ENCODE data around the gene ACVR1B.

Gene ACVR1B

GRCh38 chr12:51951199-51951842 lies at the start of gene ACVR1B:
ACVR1B (plus strand) TSS chr12:51951699; CDS start chr12:51951744, 45 bp downstream.
- DNase-seq (ENCODE audit: low read depth in 3 of 3) = peak; percentile 79 to 86 (median 85)

GRCh38 chr12:51901881-51902280 lies 49.6 kb upstream of the ACVR1B start:
- no peak for DNase-seq (ENCODE audit: low read depth in 3 of 3)

DNA sequence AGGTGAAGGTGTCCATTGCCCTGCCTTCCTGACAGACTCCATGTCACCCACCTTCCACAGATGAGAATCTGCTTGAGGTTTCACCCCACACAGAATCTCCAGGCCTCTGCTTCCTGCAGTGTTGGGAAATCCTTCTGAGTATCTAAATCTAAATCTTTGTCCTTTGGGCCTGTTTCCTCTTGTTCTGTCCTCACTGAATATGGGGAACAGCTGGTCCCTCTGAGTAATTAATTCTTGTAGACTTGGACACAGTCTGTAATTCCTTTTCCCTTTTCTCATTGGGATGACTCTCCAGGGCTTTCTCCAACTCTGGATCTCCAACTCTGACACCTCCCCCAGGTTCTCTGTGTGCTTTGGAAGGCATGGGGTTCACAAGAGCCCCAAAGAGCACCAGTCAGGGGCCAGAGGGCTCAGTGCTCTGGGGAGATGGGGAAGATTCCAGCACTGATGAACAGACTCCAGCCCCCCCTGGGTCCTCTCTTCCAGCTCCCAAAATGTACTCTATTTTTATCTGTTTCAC lies 46.5 kb upstream of the ACVR1B start:
- no peak for DNase-seq (ENCODE audit: low read depth in 3 of 3)

GRCh38 chr12:51905471-51906429 lies 45.7 kb upstream of the ACVR1B start:
- DNase-seq (ENCODE audit: low read depth in 3 of 3) = no peak

DNA sequence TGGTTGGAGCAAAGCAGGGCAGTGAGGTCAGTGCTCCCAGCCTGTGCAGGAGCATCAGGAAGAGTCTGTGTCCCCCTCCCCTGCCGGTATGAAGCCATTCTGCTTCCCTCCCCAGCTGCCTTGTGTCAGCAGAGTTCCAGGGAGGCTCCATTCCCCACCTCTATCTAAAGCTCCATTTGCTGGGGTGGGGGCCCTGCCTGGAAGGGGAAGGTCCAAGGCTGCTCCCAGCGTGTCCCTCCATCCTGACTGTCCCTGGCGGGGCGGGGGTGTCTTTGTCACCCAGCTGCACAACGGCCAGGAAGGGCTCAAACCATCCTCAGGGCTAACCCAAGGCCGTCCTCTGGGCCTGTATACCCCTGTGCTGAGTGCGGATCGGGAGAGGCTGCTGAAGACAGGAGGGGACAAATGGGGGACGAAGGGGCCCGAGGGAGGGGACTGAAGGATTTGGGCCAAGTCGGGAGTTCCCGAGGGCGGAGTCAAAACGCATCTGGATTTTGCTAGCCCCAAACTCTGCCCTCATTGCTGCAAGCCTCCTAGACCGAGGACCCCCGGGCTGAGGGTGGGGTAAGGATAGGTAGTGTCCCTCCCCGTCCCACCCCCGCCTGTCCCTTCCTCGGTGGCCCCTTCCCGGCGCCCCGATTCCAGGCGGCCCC lies 44.9 kb upstream of the ACVR1B start:
- DNase-seq (ENCODE audit: low read depth in 3 of 3) = no peak

GRCh38 chr12:51907083-51907855 lies 44.2 kb upstream of the ACVR1B start, which contains the start of gene ACVRL1:
ACVRL1 (plus strand) TSS chr12:51907504; CDS start chr12:51912475, 4,971 bp downstream.
- no peak for DNase-seq (ENCODE audit: low read depth in 3 of 3)

- no peak for DNase-seq (ENCODE audit: low read depth in 3 of 3)
Observed at GRCh38 chr12:51907856-51908425, 43.6 kb upstream of the ACVR1B start.

GRCh38 chr12:51908876-51909592 lies 42.5 kb upstream of the ACVR1B start:
- no peak for DNase-seq (ENCODE audit: low read depth in 3 of 3)

- DNase-seq (ENCODE audit: low read depth in 3 of 3) = no peak
Observed at GRCh38 chr12:51910168-51910567, 41.3 kb upstream of the ACVR1B start.

DNA sequence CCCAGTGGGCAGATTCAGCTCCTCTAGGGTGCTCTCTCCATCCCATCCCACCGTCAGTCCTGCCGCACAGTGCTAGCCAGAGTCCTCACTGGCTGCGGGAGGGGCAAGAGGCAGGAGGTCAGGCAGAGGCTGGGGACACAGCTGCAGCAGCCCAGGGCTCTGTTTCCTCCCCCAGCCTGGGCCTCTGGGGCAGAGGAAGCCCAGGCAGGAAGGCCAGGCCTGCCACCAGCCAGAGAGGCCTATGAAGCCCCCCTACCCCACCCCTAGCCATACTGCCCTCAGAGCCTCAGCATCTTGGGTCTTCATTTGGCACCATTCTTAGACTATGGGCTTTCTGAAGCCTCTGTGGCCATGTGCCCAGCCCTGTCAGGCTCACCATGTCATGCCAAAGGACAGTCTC lies 40.8 kb upstream of the ACVR1B start:
- no peak for DNase-seq (ENCODE audit: low read depth in 3 of 3)

GRCh38 chr12:51911307-51911706 lies 40.2 kb upstream of the ACVR1B start:
- DNase-seq (ENCODE audit: low read depth in 3 of 3) = no peak

DNA sequence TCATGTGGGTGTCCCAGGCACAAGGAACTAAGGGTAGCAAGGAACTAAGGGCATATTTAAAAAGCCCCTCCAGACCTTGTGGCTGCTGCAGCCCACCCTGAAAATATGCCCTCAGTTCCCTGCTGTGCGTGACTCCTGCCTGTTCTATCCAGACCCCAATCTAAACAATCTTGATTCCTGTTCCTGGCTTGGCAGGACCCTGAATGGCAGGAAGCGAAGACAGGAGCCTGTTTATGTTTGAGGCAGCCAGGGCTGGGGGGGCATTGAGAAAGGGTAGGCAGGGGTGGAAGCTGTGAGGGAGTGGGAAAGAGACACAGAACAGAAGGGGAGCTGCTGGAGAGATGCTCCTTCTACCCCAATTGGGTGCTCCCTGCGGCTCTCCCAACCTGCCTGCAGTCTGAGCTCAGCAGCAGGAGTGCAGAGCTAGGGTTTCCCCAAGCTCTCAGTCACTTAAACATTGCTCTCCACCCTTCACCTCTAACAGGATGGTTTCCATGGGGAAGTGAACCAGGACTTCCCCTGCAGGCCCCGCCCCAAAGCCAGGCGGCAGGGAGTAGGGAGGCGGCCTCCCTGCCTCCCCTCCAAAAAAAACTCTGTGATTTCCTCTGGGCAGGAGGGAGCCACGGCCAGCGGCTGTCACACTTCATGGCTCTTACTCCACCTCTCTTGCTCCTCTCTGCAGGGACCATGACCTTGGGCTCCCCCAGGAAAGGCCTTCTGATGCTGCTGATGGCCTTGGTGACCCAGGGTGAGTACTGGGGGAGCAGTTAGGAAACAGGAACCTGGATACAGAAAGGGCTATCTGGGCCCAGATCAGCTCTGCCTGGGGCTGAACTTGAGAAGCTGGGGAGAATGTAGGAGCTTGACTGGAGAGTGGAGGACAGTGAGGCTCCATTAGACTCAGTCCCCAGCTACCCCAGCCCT lies 39.4 kb upstream of the ACVR1B start:
- DNase-seq (ENCODE audit: low read depth in 3 of 3) = no peak

GRCh38 chr12:51913071-51914033 lies 38.1 kb upstream of the ACVR1B start:
- no peak for DNase-seq (ENCODE audit: low read depth in 3 of 3)

- no peak for DNase-seq (ENCODE audit: low read depth in 3 of 3)
Observed at GRCh38 chr12:51914034-51914923, 37.2 kb upstream of the ACVR1B start.

DNA sequence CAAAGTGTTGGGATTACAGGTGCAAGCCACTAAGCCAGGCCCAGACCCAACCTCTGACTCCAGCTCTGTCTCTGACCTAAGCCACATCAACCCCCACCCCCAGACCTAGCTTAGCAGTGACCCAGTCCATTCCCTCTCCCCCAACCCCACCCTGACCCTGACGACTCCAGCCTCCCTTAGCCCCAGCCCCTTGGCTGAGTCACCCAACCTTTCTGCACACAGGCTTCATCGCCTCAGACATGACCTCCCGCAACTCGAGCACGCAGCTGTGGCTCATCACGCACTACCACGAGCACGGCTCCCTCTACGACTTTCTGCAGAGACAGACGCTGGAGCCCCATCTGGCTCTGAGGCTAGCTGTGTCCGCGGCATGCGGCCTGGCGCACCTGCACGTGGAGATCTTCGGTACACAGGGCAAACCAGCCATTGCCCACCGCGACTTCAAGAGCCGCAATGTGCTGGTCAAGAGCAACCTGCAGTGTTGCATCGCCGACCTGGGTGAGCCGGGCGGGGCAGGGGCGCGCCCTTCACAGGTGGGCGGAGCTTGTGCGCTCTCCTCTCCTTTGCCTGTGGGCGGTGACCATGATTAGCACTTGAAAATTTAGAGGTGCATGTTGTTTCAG lies 36.4 kb upstream of the ACVR1B start:
- no peak for DNase-seq (ENCODE audit: low read depth in 3 of 3)

- DNase-seq (ENCODE audit: low read depth in 3 of 3) = no peak
Observed at GRCh38 chr12:51915951-51916350, 35.5 kb upstream of the ACVR1B start.
